GM19193 (cell line): ENCODE data around the gene SYNPO.

Source experiments
- POLR2A ChIP-seq: IDR thresholded peaks from 4 replicates; pipeline ENCODE4 v1.6.1; 2011; ENCODE audit not compliant: insufficient read depth, insufficient read length; ENCODE audit errors: extremely low read depth

Gene SYNPO

GRCh38 chr5:150665044-150665443 is 24.6 kb downstream of the SYNPO start:
- no peak for TF ChIP-seq POLR2A

GRCh38 chr5:150670275-150670947 is 30.0 kb downstream of the SYNPO start:
- TF ChIP-seq POLR2A = no peak

- TF ChIP-seq POLR2A = no peak
Observed at GRCh38 chr5:150670948-150671310, 30.5 kb downstream of the SYNPO start.

GRCh38 chr5:150671509-150672236 is 31.2 kb downstream of the SYNPO start:
- no peak for TF ChIP-seq POLR2A

GRCh38 chr5:150672237-150672883 is 31.9 kb downstream of the SYNPO start:
- TF ChIP-seq POLR2A = no peak

- no peak for TF ChIP-seq POLR2A
Observed at GRCh38 chr5:150672884-150673275, 32.4 kb downstream of the SYNPO start.

- TF ChIP-seq POLR2A = no peak
Observed at GRCh38 chr5:150674341-150674821, 33.9 kb downstream of the SYNPO start.

GRCh38 chr5:150675069-150675468 is 34.6 kb downstream of the SYNPO start:
- TF ChIP-seq POLR2A = no peak

GRCh38 chr5:150676578-150676977 is 36.1 kb downstream of the SYNPO start:
- TF ChIP-seq POLR2A = no peak

GRCh38 chr5:150689120-150689519 is 48.7 kb downstream of the SYNPO start:
- TF ChIP-seq POLR2A = no peak

- no peak for TF ChIP-seq POLR2A
Observed at GRCh38 chr5:150690760-150691159, 50.3 kb downstream of the SYNPO start.

GRCh38 chr5:150692276-150692675 is 51.8 kb downstream of the SYNPO start:
- no peak for TF ChIP-seq POLR2A

- no peak for TF ChIP-seq POLR2A
Observed at GRCh38 chr5:150694612-150695011, 54.2 kb downstream of the SYNPO start.

GRCh38 chr5:150700246-150700593 is 59.8 kb downstream of the SYNPO start:
- TF ChIP-seq POLR2A = no peak

- peak; percentile 87 for TF ChIP-seq POLR2A
Observed at GRCh38 chr5:150700594-150701377, 60.3 kb downstream of the SYNPO start, which contains the start of gene RBM22. TSS of gene RBM22 (minus strand) at chr5:150701062. CDS start at chr5:150700985, 77 bp downstream.

GRCh38 chr5:150703762-150704161 is 63.3 kb downstream of the SYNPO start:
- no peak for TF ChIP-seq POLR2A
